Neural crest cell (in vitro differentiated cells): ENCODE measurements around the gene PROSER2. TPM values are rescaled to one million over a fixed set of nuclear protein-coding genes. Genes with fewer than 3 reads are reported as not detected.

Experiments used
- DNase-seq: peaks from one replicate; pipeline ENCODE4 v3.0.0; 2021; ENCODE audit warnings: low read depth, mixed read lengths, low spot score
- H3K27ac Mint-ChIP-seq: one replicate; pipeline ENCODE4 v1.8.0; 2021; ENCODE audit warnings: mild to moderate bottlenecking, mixed read lengths; ENCODE audit not compliant: unreplicated experiment
- H3K27me3 Mint-ChIP-seq: 2 replicates; pipeline ENCODE4 v1.8.0; 2021; ENCODE audit warnings: low read depth, mild to moderate bottlenecking, mixed read lengths
- H3K36me3 Mint-ChIP-seq: 2 replicates; pipeline ENCODE4 v1.8.0; 2021; ENCODE audit warnings: low read depth, mild to moderate bottlenecking, mixed read lengths
- H3K4me1 Mint-ChIP-seq: 2 replicates; pipeline ENCODE4 v1.8.0; 2021; ENCODE audit warnings: mixed read lengths
- H3K4me3 Mint-ChIP-seq: one replicate; pipeline ENCODE4 v1.8.0; 2021; ENCODE audit warnings: mild to moderate bottlenecking, mixed read lengths
- H3K9me3 Mint-ChIP-seq: 2 replicates; pipeline ENCODE4 v1.8.0; 2021; ENCODE audit warnings: mixed read lengths
- CTCF ChIP-seq: fragments of 200-600 bp; sonication (generic); conservative IDR thresholded peaks from 2 replicates; pipeline ENCODE4 v1.5.0; 2021; ENCODE audit warnings: antibody characterized with exemption, mild to moderate bottlenecking
- total RNA-seq: library from RNA; stranded (reverse); gene quantifications from 2 replicates; pipeline ENCODE4 v1.2.1, GENCODE V29; 2021

PROSER2 gene
- total RNA-seq, 1 donor from 2014 or later = 7.5 TPM

- Mint-ChIP-seq H3K4me3 (no peak overlapping the region), H3K9me3 (no peaks in the 10 kb centered on the region), H3K27me3 (no peaks in the 10 kb centered on the region), H3K27ac (no peak overlapping the region), H3K4me1 (peaks cover 4% of the 10 kb centered on the region), H3K36me3 (no peaks in the 10 kb centered on the region)
- TF ChIP-seq CTCF = no peak
- no peak for DNase-seq
Observed at GRCh38 chr10:11898372-11899066, 75.4 kb downstream of the PROSER2 start.

GRCh38 chr10:11899067-11899876 is 76.1 kb downstream of the PROSER2 start:
- no peak for DNase-seq
- TF ChIP-seq CTCF = no peak
- Mint-ChIP-seq H3K27me3 (no peaks in the 10 kb centered on the region), H3K4me3 (no peak overlapping the region), H3K36me3 (no peaks in the 10 kb centered on the region), H3K9me3 (no peaks in the 10 kb centered on the region), H3K27ac (no peak overlapping the region), H3K4me1 (peaks cover 4% of the 10 kb centered on the region)

- no peaks in the 10 kb centered on the region for H3K27me3 Mint-ChIP-seq
- no peak for DNase-seq
- peaks cover 4% of the 10 kb centered on the region for H3K4me1 Mint-ChIP-seq
- TF ChIP-seq CTCF = no peak
- no peak overlapping the region for H3K27ac Mint-ChIP-seq
- H3K4me3 Mint-ChIP-seq = no peak overlapping the region
- no peaks in the 10 kb centered on the region for H3K9me3 Mint-ChIP-seq
- no peaks in the 10 kb centered on the region for H3K36me3 Mint-ChIP-seq
Observed at GRCh38 chr10:11901036-11901301, 77.8 kb downstream of the PROSER2 start.

GRCh38 chr10:11901454-11901832 is 78.3 kb downstream of the PROSER2 start:
- H3K27me3 Mint-ChIP-seq = no peaks in the 10 kb centered on the region
- H3K4me3 Mint-ChIP-seq = no peak overlapping the region
- peaks cover 4% of the 10 kb centered on the region for H3K4me1 Mint-ChIP-seq
- TF ChIP-seq CTCF = no peak
- no peak overlapping the region for H3K27ac Mint-ChIP-seq
- DNase-seq = no peak
- H3K9me3 Mint-ChIP-seq = no peaks in the 10 kb centered on the region
- no peaks in the 10 kb centered on the region for H3K36me3 Mint-ChIP-seq

- H3K27me3 Mint-ChIP-seq = no peaks in the 10 kb centered on the region
- no peak overlapping the region for H3K4me3 Mint-ChIP-seq
Observed at GRCh38 chr10:11901833-11902475, 78.8 kb downstream of the PROSER2 start.

More at GRCh38 chr10:11901833-11902475, 78.8 kb downstream of the PROSER2 start:
- Mint-ChIP-seq H3K27ac (no peak overlapping the region), H3K36me3 (no peaks in the 10 kb centered on the region), H3K4me1 (peaks cover 8% of the 10 kb centered on the region), H3K9me3 (no peaks in the 10 kb centered on the region)
- DNase-seq = no peak
- TF ChIP-seq CTCF = no peak
